T-helper 9 cell (primary cell): ENCODE measurements around the gene PRODH2.

Experiments used
- DNase-seq: peaks from one replicate; pipeline ENCODE4 v3.0.0-alpha.2; 2020
- total RNA-seq, 2 donors: gene quantifications; one replicate each; lab custom pipeline; 2026; lab: John Stamatoyannopoulos, UW

Gene PRODH2
- total RNA-seq: 0 reads per million in 2 donors

GRCh38 chr19:35812220-35813042, at the start of gene PRODH2:
PRODH2 (minus strand) TSS chr19:35812845; CDS start chr19:35812805, 40 bp downstream.
- DNase-seq: no peak

DNA sequence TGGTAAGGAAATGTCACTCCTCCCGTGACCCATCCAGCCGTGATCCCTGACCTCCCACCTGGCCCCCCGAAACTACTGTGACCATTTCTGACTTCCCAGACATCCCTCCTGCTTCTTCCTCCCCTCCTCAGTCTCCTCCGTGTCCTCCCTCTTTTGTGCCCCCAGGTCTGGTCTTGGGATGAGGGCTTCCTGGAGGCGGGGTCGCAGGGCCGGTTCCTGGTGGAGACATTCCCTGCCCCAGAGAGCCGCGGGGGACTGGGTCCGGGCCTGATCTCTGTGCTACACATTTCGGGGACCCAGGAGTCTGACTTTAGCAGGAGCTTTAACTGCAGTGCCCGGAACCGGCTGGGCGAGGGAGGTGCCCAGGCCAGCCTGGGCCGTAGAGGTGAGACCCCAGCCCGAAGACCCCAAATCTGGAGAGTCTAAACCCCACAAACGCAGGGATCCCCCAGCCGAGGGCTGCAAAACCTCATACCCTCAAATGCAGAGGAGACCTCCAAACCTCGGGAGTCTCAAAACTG, 49.1 kb upstream of the PRODH2 start:
- no peak for DNase-seq

DNA sequence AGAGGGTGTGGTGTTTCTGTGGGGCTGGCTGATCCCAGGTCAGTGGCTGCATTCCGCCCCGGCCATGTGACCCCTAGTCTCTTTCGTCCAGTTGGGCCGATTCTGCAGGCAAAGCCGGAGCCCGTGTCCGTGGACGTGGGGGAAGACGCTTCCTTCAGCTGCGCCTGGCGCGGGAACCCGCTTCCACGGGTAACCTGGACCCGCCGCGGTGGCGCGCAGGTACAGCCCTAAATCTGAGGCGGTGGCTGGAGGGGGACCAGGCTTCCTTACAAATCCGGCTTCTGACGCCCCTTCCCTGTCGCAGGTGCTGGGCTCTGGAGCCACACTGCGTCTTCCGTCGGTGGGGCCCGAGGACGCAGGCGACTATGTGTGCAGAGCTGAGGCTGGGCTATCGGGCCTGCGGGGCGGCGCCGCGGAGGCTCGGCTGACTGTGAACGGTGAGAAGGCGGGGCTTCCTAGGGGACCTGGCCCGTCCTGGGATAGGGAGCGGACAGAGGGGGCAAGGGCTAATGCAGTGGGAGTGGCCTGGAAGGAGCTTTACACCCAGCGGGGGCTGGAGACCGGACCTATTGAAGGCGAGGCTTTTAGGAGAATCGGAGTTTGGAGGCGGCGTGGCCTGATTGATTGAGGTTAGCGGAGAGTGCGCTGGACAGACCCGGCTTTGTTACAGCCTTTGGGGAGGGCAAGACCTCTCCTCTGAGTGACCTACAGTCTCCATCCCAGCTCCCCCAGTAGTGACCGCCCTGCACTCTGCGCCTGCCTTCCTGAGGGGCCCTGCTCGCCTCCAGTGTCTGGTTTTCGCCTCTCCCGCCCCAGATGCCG, 48.4 kb upstream of the PRODH2 start:
- DNase-seq: no peak

- DNase-seq: no peak
Measured at GRCh38 chr19:35860436-35860817, 47.8 kb upstream of the PRODH2 start.

DNA sequence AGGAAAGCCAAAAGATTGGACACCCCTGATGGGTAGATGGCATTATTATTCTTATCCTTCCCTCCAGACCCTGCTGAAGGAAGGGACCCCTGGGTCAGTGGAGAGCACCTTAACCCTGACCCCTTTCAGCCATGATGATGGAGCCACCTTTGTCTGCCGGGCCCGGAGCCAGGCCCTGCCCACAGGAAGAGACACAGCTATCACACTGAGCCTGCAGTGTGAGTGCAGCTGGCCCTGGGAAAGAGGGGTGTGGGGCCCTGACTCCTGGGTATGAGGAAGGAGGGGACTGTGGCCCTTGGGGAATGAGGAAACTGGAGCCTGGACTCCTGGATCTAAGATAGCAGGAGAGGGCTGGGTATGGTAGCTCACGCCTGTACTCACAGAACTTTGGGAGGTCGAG, 46.8 kb upstream of the PRODH2 start:
- no peak for DNase-seq

- DNase-seq: no peak
Measured at GRCh38 chr19:35858311-35858710, 45.7 kb upstream of the PRODH2 start.

GRCh38 chr19:35856546-35857149, 44.0 kb upstream of the PRODH2 start, which contains the start of gene KIRREL2:
KIRREL2 (plus strand) TSS chr19:35856911; CDS start chr19:35857120, 209 bp downstream.
- DNase-seq: no peak

GRCh38 chr19:35853038-35853756, 40.6 kb upstream of the PRODH2 start:
- no peak for DNase-seq

- no peak for DNase-seq
Measured at GRCh38 chr19:35852029-35852780, 39.6 kb upstream of the PRODH2 start, which contains the start of gene NPHS1. NPHS1 (minus strand) TSS chr19:35852504; CDS start chr19:35851837, 667 bp downstream.

GRCh38 chr19:35851213-35852028, 38.8 kb upstream of the PRODH2 start:
- no peak for DNase-seq

DNA sequence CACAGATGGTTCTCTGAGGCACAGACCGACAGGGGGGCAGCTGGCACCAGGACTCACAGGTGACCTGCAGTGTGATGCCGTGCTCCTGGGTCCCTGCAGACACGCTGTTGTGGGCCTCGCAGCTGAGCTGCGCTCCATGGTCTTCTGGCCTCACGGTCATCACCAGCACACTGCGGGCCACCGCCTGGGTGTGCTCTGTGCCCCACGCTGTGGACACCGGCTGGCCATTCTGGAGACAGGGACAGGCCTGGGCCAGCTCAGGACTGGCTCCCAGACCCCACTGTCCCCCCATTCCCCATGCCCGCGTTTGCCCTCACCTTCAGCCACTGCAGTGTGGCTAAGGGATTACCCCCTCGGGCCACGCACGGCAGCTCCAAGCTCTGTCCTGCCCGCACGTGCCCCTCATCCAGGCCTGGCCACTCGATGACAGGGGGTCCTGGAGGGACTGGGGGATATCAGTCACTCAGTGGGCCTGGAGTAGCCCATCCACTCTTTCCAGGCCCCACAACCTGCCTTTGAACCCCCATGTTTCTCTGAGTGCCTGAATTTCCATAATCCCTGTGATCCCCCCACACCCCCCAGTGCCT, 36.4 kb upstream of the PRODH2 start:
- DNase-seq: no peak

GRCh38 chr19:35848486-35848885, 35.8 kb upstream of the PRODH2 start:
- no peak for DNase-seq

DNA sequence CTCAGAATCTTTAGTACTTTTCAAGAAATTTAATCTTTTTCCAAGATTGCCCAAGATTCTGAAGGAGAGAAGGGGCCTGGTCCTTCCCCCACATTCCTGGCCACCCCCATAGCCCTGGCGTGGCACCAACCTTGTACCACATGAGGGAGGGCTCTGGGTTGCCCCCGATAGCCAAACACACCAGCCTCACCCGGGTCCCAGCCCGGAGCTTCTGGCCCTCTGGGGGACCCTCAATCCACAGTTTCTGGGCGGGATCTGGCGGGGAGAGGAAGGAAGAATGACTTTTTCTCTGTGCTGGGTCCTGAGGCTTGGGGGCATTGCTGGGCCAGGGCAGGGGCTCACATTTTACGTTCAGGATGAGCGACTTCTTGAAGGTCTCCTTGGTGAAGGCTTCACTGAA, 35.3 kb upstream of the PRODH2 start:
- no peak for DNase-seq

DNA sequence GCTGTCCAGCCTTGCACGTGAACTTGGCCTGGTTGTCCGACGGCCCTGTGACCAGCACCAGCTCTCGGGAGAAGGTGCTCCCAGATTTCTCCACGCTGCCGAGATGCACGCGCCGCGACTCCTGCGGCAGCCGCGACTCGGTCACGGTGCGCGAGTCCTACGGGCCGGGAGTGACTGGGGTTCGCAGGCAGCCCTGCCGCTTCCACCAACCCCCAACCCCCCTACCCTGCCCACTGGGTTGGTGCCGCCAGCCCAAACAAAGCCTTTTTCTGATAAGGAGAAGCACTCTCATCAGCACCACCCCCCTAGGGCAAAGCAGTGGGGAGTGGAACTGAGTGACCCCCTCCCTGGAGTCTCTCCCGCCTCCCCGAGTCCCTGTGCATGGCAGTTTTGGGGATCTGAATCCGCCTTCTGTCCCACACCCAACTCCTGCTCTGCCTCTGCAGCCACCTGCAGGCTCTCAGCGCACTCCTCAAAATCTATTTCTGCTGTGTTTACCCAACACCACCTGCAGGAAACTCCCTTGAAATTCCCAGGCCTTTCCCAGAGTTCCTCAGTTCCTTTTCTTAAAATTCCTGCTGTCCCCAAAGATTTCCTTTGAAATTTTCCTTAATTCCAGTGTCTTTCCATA, 33.5 kb upstream of the PRODH2 start:
- DNase-seq: no peak

DNA sequence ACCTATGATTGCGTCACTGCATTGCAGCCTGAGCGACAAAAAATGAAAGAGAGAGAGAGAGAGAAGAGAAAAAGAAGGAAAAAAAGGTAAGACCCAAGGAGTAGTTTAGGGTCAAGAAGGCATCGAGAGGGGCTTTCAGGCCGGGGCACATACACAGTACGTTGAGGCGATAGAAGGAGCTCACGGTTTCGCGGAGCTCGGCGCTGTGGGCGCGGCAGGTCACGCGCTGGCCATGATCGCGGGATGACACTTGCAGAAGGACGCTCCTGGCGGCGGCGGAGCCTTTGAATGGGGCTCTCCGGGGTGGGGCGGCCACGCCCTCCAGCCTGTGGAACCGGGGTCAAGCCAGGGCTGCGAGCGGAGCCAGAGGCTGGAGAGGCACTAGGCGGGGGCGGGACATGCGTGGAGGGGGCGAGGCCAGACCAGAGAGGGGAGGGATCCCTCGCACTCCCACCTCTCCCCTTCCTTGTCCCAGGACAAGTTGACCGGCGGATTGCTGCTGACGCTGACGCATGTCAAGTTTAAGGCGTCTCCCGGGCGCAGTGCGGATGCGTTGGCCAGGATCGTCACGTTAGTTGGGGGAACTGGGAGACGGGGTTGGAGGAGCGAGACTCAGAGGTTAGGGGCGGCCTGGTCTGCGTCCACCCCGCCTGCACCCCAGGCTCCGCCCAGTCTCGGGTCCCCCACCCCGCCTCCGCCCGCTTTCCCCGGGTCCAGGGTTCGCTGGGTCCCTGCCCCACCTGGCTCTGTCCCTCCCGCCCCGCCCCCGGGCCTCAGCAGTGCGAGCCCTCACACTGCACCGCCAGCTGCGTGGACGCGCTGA, 32.8 kb upstream of the PRODH2 start:
- DNase-seq: no peak

GRCh38 chr19:35844482-35845214, 32.0 kb upstream of the PRODH2 start:
- no peak for DNase-seq

DNA sequence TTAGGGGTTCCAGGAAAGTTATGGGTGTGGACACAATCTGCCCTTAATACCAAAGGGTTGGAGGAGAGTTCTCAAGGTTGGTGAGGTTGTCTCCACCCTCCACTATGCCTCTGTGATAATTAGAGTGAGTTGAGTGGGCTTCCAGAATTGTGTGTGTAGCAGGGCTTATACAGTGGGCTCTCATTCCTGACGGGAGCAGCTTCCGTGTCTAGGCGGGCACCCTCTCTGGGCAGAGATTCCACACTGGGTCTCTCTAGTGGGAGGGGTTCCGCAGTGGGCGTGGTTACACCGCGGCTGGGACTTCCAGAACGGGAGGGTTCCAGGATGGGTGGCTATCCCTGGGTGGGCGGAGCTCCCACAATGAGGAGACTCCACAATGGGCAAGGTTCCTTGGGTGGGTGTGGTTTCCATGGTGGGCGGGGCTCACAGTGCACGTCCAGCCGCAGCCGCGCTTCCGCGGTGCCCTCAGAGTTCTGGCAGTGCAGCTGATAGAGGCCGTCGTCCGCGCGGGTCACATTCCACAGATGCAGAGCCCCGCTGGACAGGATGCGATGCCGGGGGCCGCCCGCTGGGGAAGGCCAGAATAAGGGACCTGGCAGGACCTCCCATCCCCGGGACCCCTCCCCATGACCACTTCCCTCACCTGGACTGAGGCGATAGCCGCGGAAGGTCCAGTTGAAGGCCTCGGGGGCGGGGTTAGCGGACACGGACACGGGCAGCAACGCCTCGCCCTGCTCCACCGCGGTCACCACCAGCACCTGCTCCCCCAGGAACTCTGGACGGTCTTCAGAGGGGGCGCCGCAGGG, 31.2 kb upstream of the PRODH2 start:
- DNase-seq: no peak
